Right ventricle myocardium superior (tissue), 1 donor: ENCODE measurements around the gene NHSL2. TPM values are rescaled to one million over a fixed set of nuclear protein-coding genes. Genes with fewer than 3 reads are reported as not detected.

Source experiments
- ATAC-seq: fragments of 200-7000 bp; cut with Tn5 transposase; one replicate; pipeline ENCODE4 v1.9.1; 2020; ENCODE audit warnings: mild to moderate bottlenecking; ENCODE audit not compliant: poor library complexity
- DNase-seq: peaks from one replicate; pipeline ENCODE4 v3.0.0-alpha.2; 2020
- intact Hi-C: fragments of 100-400 bp; cut with DNase I; formaldehyde crosslinking; loops from one replicate; pipeline ENCODE4 v1.11.2; 2022
- total RNA-seq: library from RNA; stranded (reverse); fragmentation: NEBNext Ultra II Directional; extraction: Animal tissue kit (Norgen Biotek cat#: 25700); gene quantifications from one replicate; pipeline ENCODE4 v1.2.1, GENCODE V29; 2021
- donor health status: DM: no; HTN: yes; CAD: no; lungs with severe emphysema.

NHSL2 gene
- total RNA-seq, 1 donor from 2014 or later: 4.7 TPM

DNA sequence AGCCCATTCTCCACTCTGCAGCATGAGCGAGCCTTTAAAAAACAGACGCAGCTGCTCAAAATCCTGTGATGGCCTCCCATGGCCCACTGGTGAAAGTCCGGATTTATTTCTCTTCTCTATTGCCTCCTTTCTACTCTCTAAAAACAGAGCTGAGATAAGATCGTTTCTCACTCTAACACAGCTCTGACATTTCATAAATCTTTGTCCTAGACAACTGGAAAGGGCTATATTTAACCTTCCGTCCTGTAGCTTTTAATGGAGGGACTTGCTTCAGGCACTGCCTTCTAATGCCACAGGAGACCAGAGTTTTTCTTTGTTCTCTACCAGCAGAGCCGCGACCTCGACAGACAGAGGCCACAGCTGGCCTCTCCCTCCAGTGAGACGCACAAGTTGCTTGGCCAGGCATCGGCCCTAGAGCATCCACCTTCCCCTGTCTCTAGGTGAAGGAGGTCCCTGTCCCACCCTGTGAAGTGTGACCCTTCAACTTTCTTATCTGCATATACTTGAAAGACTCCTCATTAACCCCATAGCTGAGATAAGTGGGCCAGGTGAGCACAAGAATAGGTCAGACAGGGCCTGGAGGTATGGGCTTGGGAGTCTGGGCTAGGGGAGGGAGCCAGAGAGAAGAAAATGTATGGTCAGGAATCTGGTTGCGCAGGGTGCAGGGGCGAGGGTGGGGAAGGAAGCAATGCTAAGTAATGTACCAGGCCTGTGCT lies 171.1 kb downstream of the NHSL2 start:
- ATAC-seq: no peak
- no peak for DNase-seq
- intact Hi-C loops: no loop called here

DNA sequence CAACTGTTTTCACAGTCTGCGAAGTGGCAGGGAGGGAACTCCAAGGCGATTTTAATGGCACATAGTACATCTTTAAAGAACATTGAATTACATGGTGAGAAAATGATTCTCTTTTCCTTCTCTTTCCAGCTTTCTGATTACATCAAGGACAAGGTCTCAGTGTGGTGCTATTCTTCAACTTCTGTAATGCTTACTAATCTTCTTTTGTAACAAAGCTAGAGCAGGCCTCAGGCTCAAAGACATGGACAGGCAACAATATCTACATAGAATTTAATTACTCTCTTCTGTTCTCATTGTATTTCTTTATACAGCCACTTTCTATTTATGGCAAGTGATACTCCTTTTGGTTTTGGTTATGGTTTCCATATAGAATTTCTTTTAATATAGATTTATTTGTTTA lies 172.6 kb downstream of the NHSL2 start:
- intact Hi-C loops: no loop called here
- no peak for DNase-seq
- no peak for ATAC-seq

DNA sequence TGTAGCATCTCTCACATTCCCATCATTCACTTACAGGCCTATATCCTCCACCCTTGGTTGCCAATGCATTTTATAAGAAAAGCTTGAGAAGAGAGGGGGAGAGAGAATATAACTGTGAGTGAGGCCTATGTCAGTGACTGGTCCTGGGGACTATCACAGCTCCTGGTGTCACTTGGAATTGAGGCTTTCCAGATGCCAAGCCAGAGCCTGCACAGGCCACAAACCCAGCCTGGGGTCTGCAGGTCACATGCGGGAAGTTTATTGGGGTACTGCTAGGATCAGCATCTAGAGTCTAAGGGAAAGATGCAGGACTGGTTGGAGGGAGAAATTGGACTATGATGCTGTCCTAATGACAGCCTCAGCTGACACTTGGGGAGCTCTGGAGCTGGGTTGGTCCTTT lies 173.5 kb downstream of the NHSL2 start:
- DNase-seq: no peak
- intact Hi-C loops: no loop called here
- ATAC-seq: no peak

DNA sequence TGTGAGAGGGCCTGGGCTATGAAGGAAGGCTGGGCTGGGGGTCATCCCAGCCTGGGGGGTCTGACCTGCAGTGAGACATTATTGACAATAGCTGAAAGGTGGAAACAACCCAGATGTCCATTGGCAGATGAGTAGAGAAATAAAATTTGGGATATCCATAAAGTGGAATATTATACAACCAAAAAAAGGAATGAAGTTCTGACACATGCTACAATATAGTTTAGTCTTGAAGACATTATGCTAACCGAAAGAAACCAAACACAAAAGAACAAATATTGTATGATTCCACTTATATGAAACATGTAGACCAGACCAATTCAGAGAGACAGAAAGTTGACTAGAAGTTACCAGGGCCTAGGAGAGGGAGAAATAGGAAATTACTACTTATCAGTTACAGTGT lies 176.3 kb downstream of the NHSL2 start:
- intact Hi-C loops: no loop called here
- ATAC-seq: no peak

DNA sequence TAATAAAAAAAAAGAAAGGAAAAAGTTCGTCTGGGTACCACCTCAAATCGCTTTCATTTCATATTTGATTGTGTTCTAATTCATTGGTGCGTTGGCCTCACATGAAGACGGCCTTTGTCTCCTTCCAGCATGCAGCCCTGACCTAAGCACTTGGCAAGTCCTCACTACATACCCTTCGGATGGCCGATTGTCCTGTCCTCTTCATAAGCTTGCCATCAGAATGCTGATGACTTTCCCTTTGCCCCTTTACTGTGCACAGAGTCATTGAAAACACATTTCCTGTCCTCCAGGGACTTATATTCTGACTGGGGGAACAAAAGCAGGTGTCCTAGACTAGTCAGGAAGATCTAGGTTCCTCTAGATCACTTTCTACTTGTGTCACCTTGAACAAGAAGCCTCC lies 178.1 kb downstream of the NHSL2 start:
- intact Hi-C loops: no loop called here
- no peak for ATAC-seq
- DNase-seq: no peak

More for the DNA sequence above, 176.3 kb downstream of the NHSL2 start:
- no peak for DNase-seq

DNA sequence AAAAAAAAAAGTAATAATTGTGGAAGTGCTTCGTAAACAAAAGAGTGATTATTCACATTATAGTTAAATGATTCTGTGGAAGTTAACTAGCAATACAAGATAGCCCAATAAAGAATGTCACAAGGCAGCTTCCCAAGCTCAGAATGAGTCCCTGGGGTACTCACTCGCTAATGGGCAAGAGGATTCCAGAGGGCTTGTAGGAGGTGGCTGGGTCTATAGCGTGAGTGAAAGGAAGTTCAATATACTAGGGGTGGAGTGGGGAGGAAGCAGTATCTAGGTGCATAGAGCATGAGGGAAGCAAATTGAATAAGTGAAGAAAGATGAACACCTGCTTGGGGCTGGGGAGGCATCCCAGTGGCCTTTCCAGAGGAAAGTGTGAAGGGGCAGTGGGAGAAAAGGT lies 178.6 kb downstream of the NHSL2 start:
- intact Hi-C loops: no loop called here
- DNase-seq: no peak
- no peak for ATAC-seq

DNA sequence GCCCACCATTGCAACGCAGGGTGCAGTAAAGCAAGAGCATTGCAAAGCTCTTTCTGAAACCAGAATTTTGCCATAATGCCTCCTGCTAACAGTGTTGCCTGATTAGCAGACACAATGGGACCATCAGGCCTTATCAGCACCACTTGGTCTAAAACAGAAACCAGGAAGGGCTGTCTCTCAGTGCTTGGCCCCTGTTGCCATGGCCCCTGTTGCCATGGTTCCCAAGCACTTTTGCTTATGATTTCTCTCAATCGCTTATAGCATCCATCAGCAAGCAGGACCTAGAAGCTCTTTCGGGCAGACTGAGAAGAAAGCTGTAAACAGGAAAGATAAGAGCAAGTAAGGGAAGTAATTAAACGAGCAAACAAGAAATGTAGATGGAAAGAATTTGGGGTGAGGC lies 184.2 kb downstream of the NHSL2 start:
- intact Hi-C loops: no loop called here
- DNase-seq (peak; percentile 69), ATAC-seq (peak; percentile 59)

DNA sequence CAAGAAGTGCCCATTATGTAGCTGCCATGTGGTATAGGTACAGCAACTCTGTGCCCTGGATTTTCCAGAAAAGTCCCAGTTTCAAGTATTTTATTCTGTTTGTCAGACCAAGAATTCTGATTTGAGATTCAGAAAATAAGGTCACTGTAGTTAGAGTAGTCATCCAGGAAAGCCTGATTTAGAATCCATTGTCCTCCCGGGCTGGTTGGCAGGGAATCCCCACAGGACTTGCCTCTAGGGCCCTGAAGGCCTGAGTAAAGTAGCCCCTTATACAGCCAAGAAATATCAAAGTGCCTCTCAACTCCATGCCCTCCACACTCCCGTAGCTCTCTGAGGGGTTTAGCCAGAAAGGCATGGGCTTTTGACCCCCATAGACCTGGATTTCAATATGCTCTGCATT lies 184.7 kb downstream of the NHSL2 start:
- no peak for DNase-seq
- no peak for ATAC-seq
- intact Hi-C loops: no loop called here

DNA sequence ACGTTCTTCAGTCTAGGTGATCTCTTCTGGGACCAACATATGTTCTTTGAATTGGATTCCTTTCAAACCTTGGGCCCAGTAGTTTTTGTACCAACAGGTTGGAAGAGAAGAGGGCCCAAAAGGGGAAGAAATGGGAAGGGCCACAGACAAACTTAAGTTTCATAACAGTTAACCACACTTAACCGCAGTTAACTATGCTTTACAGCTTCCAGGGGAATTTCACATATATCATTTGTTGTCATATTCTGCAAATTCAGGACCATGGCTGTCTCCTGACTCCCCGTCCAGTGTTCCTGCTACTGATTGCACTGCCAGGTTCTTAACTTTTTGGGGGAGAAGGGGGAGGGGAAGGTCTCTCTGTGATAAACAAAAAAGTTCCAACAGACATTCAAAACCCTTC lies 186.5 kb downstream of the NHSL2 start:
- ATAC-seq (no peak), DNase-seq (no peak)
- intact Hi-C loops: no loop called here

DNA sequence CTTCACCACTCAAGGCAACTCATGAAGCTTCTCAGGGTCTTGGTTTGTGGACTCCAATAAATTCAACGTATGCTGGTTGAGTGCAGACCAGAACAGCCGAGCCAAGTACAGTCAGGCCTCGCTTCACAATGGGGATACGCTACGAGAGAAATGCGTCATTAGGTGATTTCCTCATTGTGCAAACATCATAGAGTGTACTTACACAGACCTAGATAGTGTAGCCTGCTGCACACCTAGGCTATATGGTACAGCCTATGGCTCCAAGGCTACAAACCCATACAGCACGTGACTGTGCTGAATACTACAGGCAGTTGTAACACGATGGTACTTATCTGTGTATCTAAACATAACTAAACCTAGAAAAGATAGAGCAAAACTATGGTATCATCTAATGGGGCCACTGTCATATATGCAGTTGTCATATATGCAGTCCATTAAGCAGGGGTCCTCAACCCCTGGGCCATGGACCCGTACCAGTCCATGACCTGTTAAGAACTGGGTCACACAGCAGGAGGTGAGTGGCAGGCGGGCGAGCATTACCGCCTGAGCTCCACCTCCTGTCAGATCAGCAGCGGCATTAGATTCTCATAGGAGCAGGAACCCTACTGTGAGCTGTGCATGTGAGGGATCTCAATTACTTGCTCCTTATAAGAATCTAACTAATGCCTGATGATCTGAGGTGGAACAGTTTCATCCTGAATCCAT lies 189.6 kb downstream of the NHSL2 start:
- ATAC-seq: no peak
- intact Hi-C loops: no loop called here
- no peak for DNase-seq

DNA sequence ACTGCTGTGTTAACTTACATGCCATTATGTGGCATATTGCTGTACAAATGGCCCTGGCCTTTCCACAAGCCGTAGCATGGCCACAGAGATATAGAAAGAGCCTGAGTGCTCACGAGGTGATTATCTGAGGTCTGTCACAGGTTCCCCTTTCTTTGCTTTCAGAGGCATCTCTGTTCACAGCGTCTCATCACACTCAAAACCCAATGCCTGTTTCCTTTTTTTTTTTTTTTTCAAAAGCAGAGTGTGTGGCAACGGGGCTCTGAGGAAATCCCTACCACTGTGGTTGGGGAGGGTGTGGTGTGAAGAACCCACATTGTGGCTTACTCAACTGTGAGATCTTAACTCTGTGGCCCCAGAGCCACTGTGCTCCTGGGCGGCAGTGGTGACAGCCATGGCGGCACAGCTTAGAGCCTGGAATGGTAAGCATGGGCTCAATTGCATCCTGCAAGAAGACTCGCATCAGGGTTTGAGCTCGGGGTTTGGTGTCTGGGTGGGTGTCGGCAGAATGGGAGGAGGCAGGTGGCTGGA lies 190.2 kb downstream of the NHSL2 start:
- ATAC-seq: peak; percentile 57
- no peak for DNase-seq
- intact Hi-C loops: no loop called here

DNA sequence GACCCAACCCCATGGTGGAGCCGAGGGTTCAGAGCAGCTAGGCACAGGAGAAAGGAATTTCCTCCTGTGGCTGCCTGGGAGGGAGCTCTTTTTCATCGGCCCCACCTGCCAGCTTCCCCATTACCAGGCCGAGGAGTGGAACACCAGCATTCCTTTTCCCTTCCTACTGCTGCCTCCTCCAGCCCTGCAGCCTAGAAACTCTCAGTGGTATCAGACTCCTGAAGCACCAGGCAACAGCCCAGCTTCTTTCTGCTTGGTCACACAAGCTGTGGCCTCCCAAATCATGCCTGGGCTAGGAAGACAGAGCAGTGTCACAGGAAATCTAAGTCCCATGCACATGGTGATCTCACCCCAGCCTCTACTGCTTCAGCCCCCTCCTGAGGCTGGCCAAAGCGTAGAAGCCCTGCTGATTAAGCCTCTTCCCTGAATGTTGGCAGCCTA lies 191.0 kb downstream of the NHSL2 start:
- intact Hi-C loops: no loop called here
- ATAC-seq (no peak), DNase-seq (no peak)

DNA sequence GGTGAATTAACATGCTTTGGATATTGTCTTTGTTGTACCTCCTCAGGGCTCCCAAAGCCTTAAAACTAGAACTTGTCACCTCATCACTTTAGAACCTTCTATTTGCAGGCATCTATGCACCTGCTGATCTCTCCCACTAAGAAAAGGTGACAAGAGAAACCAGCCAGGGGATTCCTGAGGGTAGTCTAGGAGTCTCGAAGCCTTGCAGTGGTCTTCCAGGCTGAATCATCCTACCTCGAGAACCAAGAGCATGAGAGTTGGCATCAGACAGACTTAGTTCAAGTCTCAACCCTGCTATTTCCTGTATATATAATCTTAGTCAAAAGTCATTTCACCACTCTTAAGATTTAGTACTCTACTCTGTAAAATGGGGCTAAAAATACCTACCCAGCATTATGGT lies 191.5 kb downstream of the NHSL2 start:
- ATAC-seq (no peak), DNase-seq (no peak)
- intact Hi-C loops: no loop called here

DNA sequence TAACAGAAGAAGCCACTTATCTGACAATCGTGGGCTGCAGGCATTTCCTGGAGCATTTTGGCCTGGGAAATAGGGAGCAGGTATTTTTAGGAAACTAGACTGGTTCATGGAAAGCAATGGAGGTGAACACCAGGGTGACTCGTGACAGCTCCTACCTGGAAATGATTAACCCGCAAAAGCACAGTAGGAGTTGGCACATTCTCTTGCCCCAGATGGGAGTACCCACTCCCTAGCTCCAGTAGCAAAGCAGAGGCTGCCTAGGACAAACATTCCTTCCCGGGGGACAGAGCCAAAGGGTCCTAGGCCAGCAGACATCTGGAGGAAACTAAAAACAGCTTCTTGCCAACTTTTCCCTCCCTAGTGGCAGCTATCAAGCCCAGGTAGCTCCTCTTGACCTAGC lies 192.1 kb downstream of the NHSL2 start:
- intact Hi-C loops: no loop called here
- DNase-seq: no peak
- ATAC-seq: no peak

DNA sequence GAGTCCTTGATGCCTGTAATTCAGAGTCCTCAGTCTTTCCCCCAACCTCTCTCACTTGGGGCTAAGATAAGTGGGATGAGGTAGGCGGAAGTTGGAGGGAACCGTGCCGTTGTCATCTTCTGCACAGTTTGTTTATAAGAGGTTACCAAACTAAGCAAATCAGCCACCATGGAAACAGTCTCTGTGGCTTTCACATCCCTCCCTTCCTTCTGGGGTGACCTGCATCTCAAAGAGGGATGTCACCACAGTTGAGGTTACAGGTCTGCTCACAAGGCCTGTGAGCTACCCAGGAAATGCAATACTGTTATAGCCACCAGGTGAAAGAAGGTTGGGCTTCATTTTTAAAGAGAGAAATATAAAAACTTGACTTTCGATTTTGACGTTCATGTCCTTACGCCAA lies 194.8 kb downstream of the NHSL2 start:
- no peak for ATAC-seq
- intact Hi-C loops: no loop called here
- DNase-seq: no peak

DNA sequence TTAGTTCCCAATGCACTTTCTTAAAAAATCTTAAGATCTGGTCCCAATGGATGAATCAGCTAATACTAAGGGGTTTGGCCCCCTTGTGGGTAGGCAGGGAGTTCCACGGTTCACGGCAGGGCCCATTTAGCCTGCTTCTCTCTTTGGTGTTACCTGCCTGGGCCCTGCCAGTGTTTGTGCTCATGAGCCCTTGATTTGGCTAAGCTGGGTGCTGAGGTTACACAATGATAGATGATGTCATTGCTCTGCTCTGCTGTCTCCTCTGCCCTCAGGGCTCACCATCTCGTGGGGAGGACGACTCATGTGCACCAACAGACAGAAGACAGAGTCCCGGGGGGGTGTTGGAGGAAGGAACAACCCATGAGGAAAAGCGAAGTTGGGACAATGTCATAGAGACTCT lies 196.7 kb downstream of the NHSL2 start:
- no peak for ATAC-seq
- DNase-seq: no peak
- intact Hi-C loops: no loop called here

DNA sequence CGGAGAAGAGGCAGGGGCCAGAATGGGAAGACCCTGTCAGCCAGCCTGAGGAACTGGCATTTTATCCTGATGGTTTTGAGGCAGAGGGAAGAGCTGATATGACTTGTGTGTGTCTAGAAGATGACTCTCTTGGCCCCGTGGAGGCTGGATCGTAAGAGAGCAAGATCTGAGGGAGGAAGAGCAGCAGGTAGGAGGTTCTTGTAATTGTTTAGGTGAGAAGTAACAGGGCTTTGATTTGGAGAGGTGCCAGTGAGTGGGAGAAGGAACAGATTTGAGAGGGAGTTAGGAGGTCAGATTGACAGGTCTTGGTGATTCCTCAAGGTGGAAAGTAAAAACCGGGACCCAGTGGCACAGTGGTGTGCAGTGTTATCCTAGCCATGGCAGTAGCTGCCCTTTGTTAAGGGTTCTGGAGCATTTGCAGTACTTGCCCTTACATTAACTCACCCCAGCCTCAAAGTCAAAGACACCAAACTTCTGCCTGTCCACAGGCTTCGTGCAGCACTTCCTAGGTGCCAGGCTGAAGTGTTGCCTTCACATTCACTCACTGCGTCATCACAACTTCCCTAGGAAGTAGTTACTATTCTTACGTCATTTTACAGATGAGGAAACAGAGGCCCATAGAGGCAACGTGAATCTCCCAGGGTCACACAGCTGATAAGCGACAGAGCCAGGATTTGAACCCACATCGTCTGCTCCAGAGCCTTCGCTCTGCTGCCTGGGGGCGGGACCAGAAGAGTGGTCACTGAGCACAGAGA lies 197.4 kb downstream of the NHSL2 start:
- intact Hi-C loops: no loop called here
- ATAC-seq: no peak
- DNase-seq: no peak

DNA sequence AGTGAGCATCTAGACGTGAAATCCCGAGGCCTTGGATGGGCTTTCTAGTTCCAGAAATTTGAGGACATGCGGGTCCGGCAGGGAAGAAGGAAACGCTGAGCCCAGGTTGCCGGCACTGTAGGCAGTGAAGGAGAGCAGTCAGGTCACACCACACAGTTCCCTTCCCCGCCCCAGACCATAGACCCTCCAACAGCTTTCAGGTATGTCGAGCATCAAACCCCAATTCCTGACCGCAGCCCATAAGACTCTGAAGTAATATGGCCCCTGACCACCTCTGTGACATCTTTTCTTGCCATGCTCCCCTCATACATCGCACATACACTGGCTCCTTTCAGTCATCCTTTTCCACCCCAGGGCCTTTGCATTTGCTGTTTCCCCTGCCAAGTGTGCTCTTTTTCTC lies 198.0 kb downstream of the NHSL2 start:
- intact Hi-C loops: no loop called here
- DNase-seq: no peak
- no peak for ATAC-seq

DNA sequence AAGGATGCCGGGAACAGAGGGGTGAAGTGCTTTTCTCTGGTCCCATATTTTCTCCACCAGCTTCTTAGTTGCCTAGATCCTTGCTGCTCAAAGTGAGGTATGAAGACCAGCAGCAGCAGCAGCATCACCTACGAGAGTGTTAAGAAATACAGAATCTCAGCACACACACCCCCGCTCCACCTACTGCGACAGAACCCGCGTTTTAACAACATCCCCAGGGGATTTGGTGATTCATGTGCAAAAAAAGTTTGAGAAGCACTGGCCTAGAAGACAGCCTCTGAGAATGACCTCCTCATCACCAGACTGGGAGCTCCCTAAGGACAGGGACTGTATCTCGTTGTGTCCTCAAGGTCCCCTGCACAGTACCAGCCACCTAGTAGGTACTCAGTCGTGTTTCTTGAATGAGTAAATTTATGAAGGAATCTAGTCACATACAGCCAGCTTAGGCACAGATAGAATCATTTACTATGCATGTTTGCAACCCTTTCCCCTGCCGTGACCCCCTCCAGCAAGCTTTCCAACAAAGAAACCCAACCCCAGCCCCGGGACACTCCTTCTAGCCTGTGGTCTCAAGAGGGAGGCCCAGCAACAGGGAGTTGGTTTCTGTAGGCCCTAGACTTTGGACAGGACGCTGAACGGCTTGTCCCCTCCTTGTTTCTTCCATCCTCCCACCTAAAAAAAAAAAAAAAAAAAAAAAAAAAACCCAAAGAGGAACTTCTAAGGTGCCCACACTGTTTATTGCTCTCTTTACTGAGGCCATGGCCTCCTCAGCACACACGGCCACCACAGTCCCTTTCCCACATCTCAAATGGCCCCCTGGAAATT lies 199.6 kb downstream of the NHSL2 start:
- intact Hi-C loops: no loop called here
- ATAC-seq (no peak), DNase-seq (no peak)
